ENCODE data around the gene CRIP2. TPM values are rescaled to one million over a fixed set of nuclear protein-coding genes. Genes with fewer than 3 reads are reported as not detected.

Gene CRIP2
- polyA plus RNA-seq, 4 donors: 8.9 to 137 (median 34.6) TPM

DNA sequence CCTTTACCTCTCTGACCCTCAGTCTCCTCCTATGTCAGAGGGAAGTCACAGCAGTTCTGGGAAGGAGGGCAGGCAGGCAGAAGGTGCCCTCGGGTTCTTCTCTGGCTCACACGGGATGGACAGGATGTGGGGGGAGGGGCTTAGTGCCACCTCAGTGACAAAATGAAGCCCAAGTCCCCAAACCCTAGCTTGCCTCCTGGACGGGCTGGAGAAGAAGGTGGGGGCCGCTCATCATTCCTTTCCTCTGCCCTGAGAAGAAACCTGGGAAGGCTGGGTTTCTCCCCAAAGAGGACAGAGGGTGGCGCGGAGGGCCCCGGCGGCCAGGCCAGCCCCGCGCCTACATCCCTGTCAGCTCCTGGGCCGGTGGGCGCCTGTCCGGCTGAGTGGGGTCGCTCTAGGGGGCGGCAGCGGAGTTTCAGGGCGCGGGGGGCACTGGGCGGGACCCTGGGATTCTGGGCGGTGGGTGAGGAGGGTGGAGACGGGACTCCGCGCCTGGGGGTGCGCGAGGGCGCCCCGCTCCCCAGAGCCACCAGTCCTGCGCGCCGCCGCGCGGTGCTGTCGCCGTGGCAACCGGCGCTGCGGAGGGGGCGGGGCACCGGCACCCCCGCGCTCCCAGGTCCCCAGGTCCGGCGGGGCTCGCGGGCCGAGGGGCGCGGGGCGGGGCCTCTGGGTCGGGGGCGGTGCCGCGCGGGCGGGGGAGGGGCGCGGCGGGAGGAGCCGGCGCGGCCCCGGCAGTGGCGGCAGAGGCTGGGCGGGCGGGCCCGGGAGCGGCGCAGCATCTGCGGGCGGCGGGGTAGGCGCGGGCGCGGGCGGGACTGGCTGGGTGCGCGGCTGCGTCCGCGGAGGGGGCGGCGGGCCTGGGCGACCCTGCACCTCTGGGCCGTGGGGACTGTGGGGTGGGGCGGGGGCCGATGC lies 51.5 kb downstream of the CRIP2 start, which contains the start of gene TMEM121:
Gene TMEM121, plus strand, starts transcription at position 723 of the 915 bp plus-strand sequence. CDS start 2,252 bp downstream, outside the sequence.
- DNase-seq: peak in 1 of 2 donors; percentile 42
- peaks cover 0 to 13% (median 2%) of the 10 kb centered on the region in 3 donors for H3K4me1 ChIP-seq (ENCODE audit: control insufficient read depth in 3 of 3, insufficient read depth in 2 of 3, low read depth in 1 of 3, low read length in 2 of 3)
- H3K27ac ChIP-seq (ENCODE audit: low read depth in 1 of 3, low read length in 2 of 3): no peak within 1 kb of the TSS
- no peaks in the 10 kb centered on the region for H3K9me3 ChIP-seq (ENCODE audit: control insufficient read depth in 2 of 2, insufficient read depth in 1 of 2, low read depth in 1 of 2, low read length in 1 of 2)
- H3K4me3 ChIP-seq (ENCODE audit: low read depth in 1 of 3, low read length in 3 of 3): peak within 1 kb of the TSS; percentile 31 to 43 (median 43)
- peaks cover 2 to 26% (median 7%) of the 10 kb centered on the region in 3 donors for H3K27me3 ChIP-seq (ENCODE audit: control insufficient read depth in 3 of 3, insufficient read depth in 3 of 3, low read length in 3 of 3)
- no peak for FAIRE-seq
- WGBS, 3 donors: 1 to 2% (median 1%) methylated on average over 23 to 88 of the region's 88 CpGs
- H3K36me3 ChIP-seq (ENCODE audit: control insufficient read depth in 3 of 3, insufficient read depth in 2 of 3, low read depth in 1 of 3, low read length in 3 of 3): no peaks in the 10 kb centered on the region

DNA sequence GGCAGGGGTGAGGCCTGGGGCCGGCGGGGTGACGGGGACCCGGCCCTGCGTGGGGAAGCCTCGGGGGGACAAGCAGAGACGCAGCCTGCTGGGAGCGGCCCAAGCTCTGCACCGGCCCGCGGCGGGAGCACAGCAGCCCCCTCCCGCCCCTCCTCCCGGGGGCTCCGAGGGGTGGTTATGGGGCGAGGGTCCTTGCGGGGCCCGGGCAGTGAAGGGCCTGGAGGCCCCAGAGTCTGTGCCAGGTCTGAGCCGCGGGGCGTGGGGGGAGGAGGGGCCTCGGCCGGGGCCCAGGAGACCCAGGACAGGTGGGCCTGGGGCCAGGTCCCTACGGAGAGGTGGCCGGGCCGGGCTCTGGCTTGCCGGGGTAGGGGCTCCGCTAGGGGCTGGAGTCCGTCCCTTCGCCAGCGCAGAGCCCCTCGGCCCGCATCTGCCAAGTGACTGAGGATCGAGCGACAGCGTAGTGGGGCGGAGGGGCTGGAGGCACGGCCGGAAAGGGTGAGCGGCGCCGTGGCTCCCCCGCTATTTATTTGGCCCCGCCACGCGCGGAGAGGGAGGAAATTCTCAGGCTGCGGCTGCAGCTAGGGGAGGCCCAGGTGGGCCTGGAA lies 52.3 kb downstream of the CRIP2 start:
- no peaks in the 10 kb centered on the region for H3K9me3 ChIP-seq (ENCODE audit: control insufficient read depth in 2 of 2, insufficient read depth in 1 of 2, low read depth in 1 of 2, low read length in 1 of 2)
- 2% methylated on average over 31 to 48 of the region's 48 CpGs for WGBS, 3 donors
- peaks cover 0 to 13% (median 2%) of the 10 kb centered on the region in 3 donors for H3K4me1 ChIP-seq (ENCODE audit: control insufficient read depth in 3 of 3, insufficient read depth in 2 of 3, low read depth in 1 of 3, low read length in 2 of 3)
- no peak for FAIRE-seq
- H3K27ac ChIP-seq (ENCODE audit: low read depth in 1 of 3, low read length in 2 of 3): no peak overlapping the region
- H3K27me3 ChIP-seq (ENCODE audit: control insufficient read depth in 3 of 3, insufficient read depth in 3 of 3, low read length in 3 of 3): peaks cover 2 to 26% (median 7%) of the 10 kb centered on the region in 3 donors
- H3K36me3 ChIP-seq (ENCODE audit: control insufficient read depth in 3 of 3, insufficient read depth in 2 of 3, low read depth in 1 of 3, low read length in 3 of 3): no peaks in the 10 kb centered on the region
- DNase-seq: peak in 1 of 2 donors; percentile 29
- H3K4me3 ChIP-seq (ENCODE audit: low read depth in 1 of 3, low read length in 3 of 3): peak overlapping the region; percentile 31 to 43 (median 43)

DNA sequence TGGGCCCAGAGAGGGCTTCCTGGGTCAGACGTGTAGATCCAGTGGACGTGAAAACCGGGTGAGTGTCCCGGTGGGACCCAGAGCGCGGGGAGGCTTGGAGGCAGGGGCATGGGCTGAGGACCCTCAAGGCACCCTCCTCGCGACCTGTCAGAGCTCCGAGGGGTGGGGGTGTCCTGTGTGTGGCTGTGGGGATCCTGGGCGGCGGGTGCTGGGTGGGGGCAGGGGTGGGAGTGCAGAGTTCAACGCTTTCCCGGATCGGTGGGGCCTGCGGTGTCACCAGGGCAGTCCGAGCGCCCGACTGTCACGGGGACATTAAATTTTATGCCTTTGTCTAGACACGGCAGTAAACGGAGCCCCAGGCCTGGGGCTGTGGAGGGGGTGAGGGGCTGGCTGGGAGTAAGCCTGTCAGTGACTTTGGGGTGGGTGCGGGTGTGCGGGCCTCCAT lies 52.8 kb downstream of the CRIP2 start:
- Histone ChIP-seq H3K36me3 (ENCODE audit: control insufficient read depth in 3 of 3, insufficient read depth in 2 of 3, low read depth in 1 of 3, low read length in 3 of 3) (no peaks in the 10 kb centered on the region), H3K27ac (ENCODE audit: low read depth in 1 of 3, low read length in 2 of 3) (no peak overlapping the region), H3K27me3 (ENCODE audit: control insufficient read depth in 3 of 3, insufficient read depth in 3 of 3, low read length in 3 of 3) (peaks cover 2 to 26% (median 7%) of the 10 kb centered on the region in 3 donors), H3K4me3 (ENCODE audit: low read depth in 1 of 3, low read length in 3 of 3) (peak overlapping the region in 2 of 3 donors; percentile 43), H3K4me1 (ENCODE audit: control insufficient read depth in 3 of 3, insufficient read depth in 2 of 3, low read depth in 1 of 3, low read length in 2 of 3) (peaks cover 0 to 13% (median 2%) of the 10 kb centered on the region in 3 donors), H3K9me3 (ENCODE audit: control insufficient read depth in 2 of 2, insufficient read depth in 1 of 2, low read depth in 1 of 2, low read length in 1 of 2) (no peaks in the 10 kb centered on the region)
- FAIRE-seq (no peak), DNase-seq (peak in 1 of 2 donors; percentile 40)
- WGBS, 3 donors: 14 to 24% (median 20%) methylated on average over 22 to 23 of the region's 23 CpGs

DNA sequence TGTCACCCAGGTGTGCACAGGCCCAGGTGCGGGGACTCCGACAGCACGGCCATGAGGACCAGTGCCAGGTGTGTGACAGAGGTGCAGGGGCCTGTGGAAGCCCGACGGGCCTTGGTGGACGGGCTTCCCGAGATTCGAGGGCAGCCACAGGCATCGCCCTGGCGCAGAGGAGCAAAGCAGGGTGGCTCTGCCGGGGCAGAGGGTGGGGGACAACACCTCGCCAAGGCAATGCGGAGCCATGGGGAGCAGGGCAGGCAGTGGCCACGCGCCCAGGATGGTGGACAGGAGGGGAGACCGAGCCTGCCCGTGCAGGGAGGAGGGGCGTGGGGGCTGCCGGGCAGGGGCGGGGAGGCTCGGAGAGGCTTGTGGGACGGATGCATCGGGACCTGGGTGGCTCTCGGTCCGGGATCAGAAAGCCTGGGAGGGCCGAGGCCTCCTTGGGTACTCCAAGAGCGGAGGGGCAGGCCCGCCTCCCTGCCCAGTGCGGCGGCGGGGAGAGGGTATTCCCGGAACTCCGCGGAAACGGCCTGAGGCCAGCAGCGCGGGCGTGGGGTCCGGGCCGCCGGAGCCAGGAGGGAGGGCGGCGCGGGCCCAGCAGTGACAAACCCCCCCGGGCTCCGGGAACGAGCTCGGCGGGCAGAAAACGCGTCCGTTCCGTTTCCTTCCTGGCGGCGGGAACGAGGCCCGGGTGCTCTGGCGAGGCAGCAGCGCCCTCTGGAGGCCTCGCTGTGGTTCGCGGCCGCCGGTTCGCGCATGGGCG lies 53.4 kb downstream of the CRIP2 start:
- no peak overlapping the region for H3K27ac ChIP-seq (ENCODE audit: low read depth in 1 of 3, low read length in 2 of 3)
- 3 to 13% (median 8%) methylated on average over 34 to 67 of the region's 67 CpGs for WGBS, 3 donors
- H3K27me3 ChIP-seq (ENCODE audit: control insufficient read depth in 3 of 3, insufficient read depth in 3 of 3, low read length in 3 of 3): peaks cover 2 to 26% (median 7%) of the 10 kb centered on the region in 3 donors
- peak overlapping the region in 2 of 3 donors; percentile 43 to 51 for H3K4me3 ChIP-seq (ENCODE audit: low read depth in 1 of 3, low read length in 3 of 3)
- DNase-seq: peak; percentile 55 to 90
- H3K36me3 ChIP-seq (ENCODE audit: control insufficient read depth in 3 of 3, insufficient read depth in 2 of 3, low read depth in 1 of 3, low read length in 3 of 3): no peaks in the 10 kb centered on the region
- peaks cover 0 to 13% (median 2%) of the 10 kb centered on the region in 3 donors for H3K4me1 ChIP-seq (ENCODE audit: control insufficient read depth in 3 of 3, insufficient read depth in 2 of 3, low read depth in 1 of 3, low read length in 2 of 3)
- no peak for FAIRE-seq
- no peaks in the 10 kb centered on the region for H3K9me3 ChIP-seq (ENCODE audit: control insufficient read depth in 2 of 2, insufficient read depth in 1 of 2, low read depth in 1 of 2, low read length in 1 of 2)

DNA sequence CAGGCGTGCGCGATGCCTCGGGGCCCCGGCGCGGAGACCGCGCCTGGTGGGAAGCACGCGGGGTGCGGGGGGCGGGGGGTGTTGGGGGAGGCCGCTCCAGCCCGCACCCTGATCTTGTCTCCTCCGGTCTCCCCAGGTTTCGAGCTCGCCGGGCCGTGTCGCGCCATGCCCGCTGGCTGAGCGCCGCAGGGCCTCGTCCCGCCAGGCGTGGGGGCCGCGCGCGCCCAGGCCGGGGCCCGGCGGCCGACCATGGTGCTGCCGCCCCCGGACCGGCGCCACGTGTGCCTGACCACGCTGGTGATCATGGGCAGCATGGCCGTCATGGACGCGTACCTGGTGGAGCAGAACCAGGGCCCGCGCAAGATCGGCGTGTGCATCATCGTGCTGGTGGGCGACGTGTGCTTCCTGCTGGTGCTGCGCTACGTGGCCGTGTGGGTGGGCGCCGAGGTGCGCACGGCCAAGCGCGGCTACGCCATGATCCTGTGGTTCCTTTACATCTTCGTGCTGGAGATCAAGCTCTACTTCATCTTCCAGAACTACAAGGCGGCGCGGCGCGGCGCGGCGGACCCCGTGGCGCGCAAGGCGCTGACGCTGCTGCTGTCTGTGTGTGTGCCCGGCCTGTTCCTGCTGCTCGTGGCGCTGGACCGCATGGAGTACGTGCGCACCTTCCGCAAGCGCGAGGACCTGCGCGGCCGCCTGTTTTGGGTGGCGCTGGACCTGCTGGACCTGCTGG lies 54.1 kb downstream of the CRIP2 start:
- Histone ChIP-seq H3K27ac (ENCODE audit: low read depth in 1 of 3, low read length in 2 of 3) (no peak overlapping the region), H3K9me3 (ENCODE audit: control insufficient read depth in 2 of 2, insufficient read depth in 1 of 2, low read depth in 1 of 2, low read length in 1 of 2) (no peaks in the 10 kb centered on the region), H3K4me1 (ENCODE audit: control insufficient read depth in 3 of 3, insufficient read depth in 2 of 3, low read depth in 1 of 3, low read length in 2 of 3) (peaks cover 0 to 13% (median 2%) of the 10 kb centered on the region in 3 donors), H3K36me3 (ENCODE audit: control insufficient read depth in 3 of 3, insufficient read depth in 2 of 3, low read depth in 1 of 3, low read length in 3 of 3) (no peaks in the 10 kb centered on the region), H3K4me3 (ENCODE audit: low read depth in 1 of 3, low read length in 3 of 3) (peak overlapping the region; percentile 15 to 51 (median 17)), H3K27me3 (ENCODE audit: control insufficient read depth in 3 of 3, insufficient read depth in 3 of 3, low read length in 3 of 3) (peaks cover 2 to 26% (median 7%) of the 10 kb centered on the region in 3 donors)
- 13 to 23% (median 21%) methylated on average over 63 to 89 of the region's 89 CpGs for WGBS, 3 donors
- peak in 1 of 2 donors; percentile 54 for DNase-seq
- FAIRE-seq: no peak

DNA sequence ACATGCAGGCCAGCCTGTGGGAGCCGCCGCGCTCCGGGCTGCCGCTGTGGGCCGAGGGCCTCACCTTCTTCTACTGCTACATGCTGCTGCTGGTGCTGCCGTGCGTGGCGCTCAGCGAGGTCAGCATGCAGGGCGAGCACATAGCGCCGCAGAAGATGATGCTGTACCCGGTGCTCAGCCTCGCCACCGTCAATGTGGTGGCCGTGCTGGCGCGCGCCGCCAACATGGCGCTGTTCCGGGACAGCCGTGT lies 54.6 kb downstream of the CRIP2 start:
- no peak for DNase-seq
- Histone ChIP-seq H3K4me3 (ENCODE audit: low read depth in 1 of 3, low read length in 3 of 3) (peak overlapping the region; percentile 15 to 51 (median 17)), H3K27ac (ENCODE audit: low read depth in 1 of 3, low read length in 2 of 3) (no peak overlapping the region)

More for the DNA sequence above, 54.6 kb downstream of the CRIP2 start:
- 7 to 27% (median 13%) methylated on average over 24 of the region's 24 CpGs for whole genome bisulfite sequencing, 3 donors
- no peak for FAIRE-seq
- Histone ChIP-seq H3K4me1 (ENCODE audit: control insufficient read depth in 3 of 3, insufficient read depth in 2 of 3, low read depth in 1 of 3, low read length in 2 of 3) (peaks cover 0 to 13% (median 2%) of the 10 kb centered on the region in 3 donors), H3K27me3 (ENCODE audit: control insufficient read depth in 3 of 3, insufficient read depth in 3 of 3, low read length in 3 of 3) (peaks cover 2 to 26% (median 7%) of the 10 kb centered on the region in 3 donors), H3K9me3 (ENCODE audit: control insufficient read depth in 2 of 2, insufficient read depth in 1 of 2, low read depth in 1 of 2, low read length in 1 of 2) (no peaks in the 10 kb centered on the region), H3K36me3 (ENCODE audit: control insufficient read depth in 3 of 3, insufficient read depth in 2 of 3, low read depth in 1 of 3, low read length in 3 of 3) (no peaks in the 10 kb centered on the region)

Measured in small intestine (tissue), 7 donors.